Measurements from ENCODE around the gene KBTBD4. TPM values are rescaled to one million over a fixed set of nuclear protein-coding genes. Genes with fewer than 3 reads are reported as not detected.

Gene KBTBD4
- polyA plus RNA-seq, 3 donors = 2.8 to 16.9 (median 13.8) TPM

DNA sequence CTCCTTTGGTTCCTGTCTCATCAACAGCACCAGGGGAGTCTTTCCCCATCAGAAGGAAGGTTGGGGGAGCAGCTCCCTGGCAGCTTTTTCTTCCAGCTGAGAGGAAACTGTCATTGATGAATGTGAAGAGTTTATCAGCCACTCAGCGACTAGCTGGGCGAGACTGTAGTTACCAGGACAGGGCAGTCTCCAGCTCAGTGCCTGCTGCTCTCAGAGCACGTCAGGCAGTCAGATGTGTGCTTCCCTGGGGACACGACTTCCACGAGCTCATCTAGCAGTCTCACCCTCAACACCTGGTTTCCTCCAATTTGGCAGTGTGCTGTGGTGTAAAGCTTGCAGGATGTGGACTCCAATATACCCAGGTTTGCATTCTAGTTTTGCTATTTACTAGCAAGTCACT lies 28.0 kb upstream of the KBTBD4 start:
- H3K4me1 Mint-ChIP-seq = peaks cover 12% of the 10 kb centered on the region
- peaks cover 0 to 18% of the 10 kb centered on the region in 2 donors for H3K36me3 ChIP-seq (replicated peaks in 1 of 2; ENCODE audit: control insufficient read depth in 1 of 2, insufficient read depth in 2 of 2, low read length in 2 of 2)
- WGBS (ENCODE audit: insufficient coverage) = no CpG with 5 or more reads among the region's 5 CpGs
- H3K4me3 Mint-ChIP-seq = no peak overlapping the region
- H3K36me3 Mint-ChIP-seq = peaks cover 7 to 29% of the 10 kb centered on the region in 2 donors
- no peak overlapping the region for H2AFZ ChIP-seq (ENCODE audit: insufficient read depth, low read depth, low read length, poor library complexity, severe bottlenecking)
- no peak overlapping the region for H3K27ac ChIP-seq (ENCODE audit: low read depth in 1 of 2, low read length in 2 of 2)
- no peaks in the 10 kb centered on the region for H3K27me3 ChIP-seq (ENCODE audit: control insufficient read depth in 2 of 2, insufficient read depth in 2 of 2, low read length in 2 of 2)
- intact Hi-C loops (cut with micrococcal nuclease) = no loop called here
- TF ChIP-seq, protein P1, sequence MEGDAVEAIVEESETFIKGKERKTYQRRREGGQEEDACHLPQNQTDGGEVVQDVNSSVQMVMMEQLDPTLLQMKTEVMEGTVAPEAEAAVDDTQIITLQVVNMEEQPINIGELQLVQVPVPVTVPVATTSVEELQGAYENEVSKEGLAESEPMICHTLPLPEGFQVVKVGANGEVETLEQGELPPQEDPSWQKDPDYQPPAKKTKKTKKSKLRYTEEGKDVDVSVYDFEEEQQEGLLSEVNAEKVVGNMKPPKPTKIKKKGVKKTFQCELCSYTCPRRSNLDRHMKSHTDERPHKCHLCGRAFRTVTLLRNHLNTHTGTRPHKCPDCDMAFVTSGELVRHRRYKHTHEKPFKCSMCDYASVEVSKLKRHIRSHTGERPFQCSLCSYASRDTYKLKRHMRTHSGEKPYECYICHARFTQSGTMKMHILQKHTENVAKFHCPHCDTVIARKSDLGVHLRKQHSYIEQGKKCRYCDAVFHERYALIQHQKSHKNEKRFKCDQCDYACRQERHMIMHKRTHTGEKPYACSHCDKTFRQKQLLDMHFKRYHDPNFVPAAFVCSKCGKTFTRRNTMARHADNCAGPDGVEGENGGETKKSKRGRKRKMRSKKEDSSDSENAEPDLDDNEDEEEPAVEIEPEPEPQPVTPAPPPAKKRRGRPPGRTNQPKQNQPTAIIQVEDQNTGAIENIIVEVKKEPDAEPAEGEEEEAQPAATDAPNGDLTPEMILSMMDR (IDR thresholded peaks at IDR 0.05) = no peak
- H4K20me1 ChIP-seq (ENCODE audit: insufficient read depth, low read length) = no peaks in the 10 kb centered on the region
- H3K27ac Mint-ChIP-seq = no peak overlapping the region
- no peaks in the 10 kb centered on the region for H3K9me3 Mint-ChIP-seq
- no peaks in the 10 kb centered on the region for H3K79me2 ChIP-seq (ENCODE audit: insufficient read depth, low read length)
- H3K9me3 ChIP-seq (replicated peaks in 1 of 2; ENCODE audit: control insufficient read depth in 1 of 2, insufficient read depth in 1 of 2, low read length in 2 of 2) = no peaks in the 10 kb centered on the region
- DNase-seq = no peak
- no peak overlapping the region for H3K4me3 ChIP-seq (replicated peaks in 1 of 3; ENCODE audit: low read depth in 2 of 3, low read length in 3 of 3)
- H3K4me1 ChIP-seq (ENCODE audit: control insufficient read depth in 1 of 2, insufficient read depth in 2 of 2, low read length in 2 of 2) = peaks cover 8% of the 10 kb centered on the region in 2 donors
- H3K4me2 ChIP-seq (replicated peaks; ENCODE audit: extremely low read depth, low read length, poor library complexity, severe bottlenecking) = no peak overlapping the region
- no peak overlapping the region for H3K9ac ChIP-seq (ENCODE audit: insufficient read depth, low read length, poor library complexity, severe bottlenecking)
- peaks cover 0 to 4% (median 2%) of the 10 kb centered on the region in 3 donors for H3K27me3 Mint-ChIP-seq (ENCODE audit: low read depth in 3 of 3)

DNA sequence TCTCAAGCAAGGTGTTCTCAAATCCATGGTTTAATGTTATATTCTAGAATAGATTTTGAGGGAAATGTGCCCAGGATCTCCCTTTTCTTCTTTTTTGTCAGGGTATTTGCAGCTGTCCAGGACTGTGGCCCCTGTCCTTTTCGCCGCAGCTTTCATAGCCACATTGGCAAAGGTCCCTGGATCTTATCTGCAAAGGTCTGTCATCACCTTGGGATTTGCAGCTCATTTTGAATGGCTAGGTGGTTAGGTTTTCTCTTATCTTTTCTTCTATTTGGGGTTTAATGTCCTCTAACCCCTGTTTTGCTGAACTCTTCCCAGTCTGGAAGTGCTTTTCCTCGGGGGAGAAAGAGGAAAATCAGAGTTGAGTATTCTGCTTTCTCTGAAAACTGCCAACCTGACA lies 27.2 kb upstream of the KBTBD4 start:
- Histone ChIP-seq H2AFZ (ENCODE audit: insufficient read depth, low read depth, low read length, poor library complexity, severe bottlenecking) (no peak overlapping the region), H4K20me1 (ENCODE audit: insufficient read depth, low read length) (no peaks in the 10 kb centered on the region), H3K27me3 (ENCODE audit: control insufficient read depth in 2 of 2, insufficient read depth in 2 of 2, low read length in 2 of 2) (no peaks in the 10 kb centered on the region), H3K9me3 (replicated peaks in 1 of 2; ENCODE audit: control insufficient read depth in 1 of 2, insufficient read depth in 1 of 2, low read length in 2 of 2) (no peaks in the 10 kb centered on the region), H3K4me2 (replicated peaks; ENCODE audit: extremely low read depth, low read length, poor library complexity, severe bottlenecking) (no peak overlapping the region), H3K79me2 (ENCODE audit: insufficient read depth, low read length) (no peaks in the 10 kb centered on the region), H3K9ac (ENCODE audit: insufficient read depth, low read length, poor library complexity, severe bottlenecking) (no peak overlapping the region), H3K4me3 (replicated peaks in 1 of 3; ENCODE audit: low read depth in 2 of 3, low read length in 3 of 3) (no peak overlapping the region), H3K36me3 (replicated peaks in 1 of 2; ENCODE audit: control insufficient read depth in 1 of 2, insufficient read depth in 2 of 2, low read length in 2 of 2) (peaks cover 0 to 15% of the 10 kb centered on the region in 2 donors), H3K4me1 (ENCODE audit: control insufficient read depth in 1 of 2, insufficient read depth in 2 of 2, low read length in 2 of 2) (peaks cover 0 to under 1% of the 10 kb centered on the region in 2 donors), H3K27ac (ENCODE audit: low read depth in 1 of 2, low read length in 2 of 2) (no peak overlapping the region)
- DNase-seq = no peak
- 100% methylated on average over 2 of the region's 3 CpGs for WGBS (ENCODE audit: insufficient coverage)
- peaks cover 0 to 4% (median 0%) of the 10 kb centered on the region in 3 donors for H3K27me3 Mint-ChIP-seq (ENCODE audit: low read depth in 3 of 3)
- peaks cover 6 to 24% of the 10 kb centered on the region in 2 donors for H3K36me3 Mint-ChIP-seq
- intact Hi-C loops (cut with micrococcal nuclease) = no loop called here
- H3K4me1 Mint-ChIP-seq = peaks cover 4% of the 10 kb centered on the region
- no peak overlapping the region for H3K27ac Mint-ChIP-seq
- TF ChIP-seq, protein P1 (IDR thresholded peaks at IDR 0.05) = no peak
- no peaks in the 10 kb centered on the region for H3K9me3 Mint-ChIP-seq
- no peak overlapping the region for H3K4me3 Mint-ChIP-seq
